ENCODE results near the gene PDP2.

DNA sequence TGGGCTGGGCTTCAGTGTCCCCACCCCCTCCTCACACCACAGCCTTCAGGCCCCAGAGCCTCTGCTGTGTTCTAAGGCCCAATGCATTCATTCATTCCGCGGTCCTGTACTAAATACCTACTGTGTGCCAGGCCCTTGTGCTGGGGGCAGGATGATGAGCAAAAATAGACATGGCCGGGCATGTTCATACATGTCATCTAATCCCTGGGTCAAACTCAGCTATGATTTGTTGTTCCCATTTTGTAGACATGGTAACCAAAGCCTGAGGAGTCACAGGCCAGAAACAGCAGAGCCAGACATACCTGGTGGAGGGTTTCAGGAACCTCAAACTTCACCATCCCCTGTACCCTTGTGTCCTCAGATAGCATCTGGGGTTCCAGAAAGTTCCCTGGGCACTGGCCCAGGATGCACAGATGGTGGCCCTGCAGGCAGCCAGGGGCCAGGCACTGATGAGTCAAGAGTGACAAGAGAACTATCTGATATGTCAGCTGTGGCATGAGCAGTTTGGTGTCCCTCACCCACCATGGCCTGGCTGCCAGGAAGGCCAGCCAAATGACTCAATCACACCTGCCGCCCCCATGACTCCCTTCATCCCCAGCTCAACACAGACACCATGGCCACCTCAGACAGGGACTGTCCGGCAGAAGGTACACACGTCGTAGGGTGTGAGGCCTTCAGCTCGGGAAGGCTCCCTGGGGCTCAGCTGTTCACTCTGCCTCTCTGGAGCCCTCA lies 47.8 kb downstream of the PDP2 start:
- TF ChIP-seq POLR2A (IDR thresholded peaks at IDR 0.05): peak in 1 of 2 donors; percentile 45
- TF ChIP-seq, protein P1, sequence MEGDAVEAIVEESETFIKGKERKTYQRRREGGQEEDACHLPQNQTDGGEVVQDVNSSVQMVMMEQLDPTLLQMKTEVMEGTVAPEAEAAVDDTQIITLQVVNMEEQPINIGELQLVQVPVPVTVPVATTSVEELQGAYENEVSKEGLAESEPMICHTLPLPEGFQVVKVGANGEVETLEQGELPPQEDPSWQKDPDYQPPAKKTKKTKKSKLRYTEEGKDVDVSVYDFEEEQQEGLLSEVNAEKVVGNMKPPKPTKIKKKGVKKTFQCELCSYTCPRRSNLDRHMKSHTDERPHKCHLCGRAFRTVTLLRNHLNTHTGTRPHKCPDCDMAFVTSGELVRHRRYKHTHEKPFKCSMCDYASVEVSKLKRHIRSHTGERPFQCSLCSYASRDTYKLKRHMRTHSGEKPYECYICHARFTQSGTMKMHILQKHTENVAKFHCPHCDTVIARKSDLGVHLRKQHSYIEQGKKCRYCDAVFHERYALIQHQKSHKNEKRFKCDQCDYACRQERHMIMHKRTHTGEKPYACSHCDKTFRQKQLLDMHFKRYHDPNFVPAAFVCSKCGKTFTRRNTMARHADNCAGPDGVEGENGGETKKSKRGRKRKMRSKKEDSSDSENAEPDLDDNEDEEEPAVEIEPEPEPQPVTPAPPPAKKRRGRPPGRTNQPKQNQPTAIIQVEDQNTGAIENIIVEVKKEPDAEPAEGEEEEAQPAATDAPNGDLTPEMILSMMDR (IDR thresholded peaks at IDR 0.05): no peak

Data from adrenal gland (tissue), 5 donors.